Esophagus muscularis mucosa (tissue), 4 donors: ENCODE measurements around the gene SELENOM. TPM values are rescaled to one million over a fixed set of nuclear protein-coding genes. Genes with fewer than 3 reads are reported as not detected.

Experiments
- DNase-seq: peaks from one replicate; pipeline ENCODE4 v3.0.0-alpha.2; 2017; ENCODE audit errors: extremely low spot score
- H3K27ac ChIP-seq, 4 donors: fragments of 200-600 bp; sonication (generic); replicated peaks in 1 of 4; 1 replicate in 3 of 4; 2 replicates in 1 of 4; pipeline ENCODE4 v1.5.1; 2016 to 2019; ENCODE audit warnings: mild to moderate bottlenecking in 1 of 4
- H3K27me3 ChIP-seq, 4 donors: fragments of 200-600 bp; sonication (generic); one replicate each; pipeline versions ENCODE4 v1.5.1 to v1.6.0; 2016 to 2019
- H3K36me3 ChIP-seq, 4 donors: fragments of 200-600 bp; sonication (generic); one replicate each; pipeline ENCODE4 v1.5.1; 2016 to 2019
- H3K4me1 ChIP-seq, 4 donors: fragments of 200-600 bp; sonication (generic); one replicate each; pipeline ENCODE4 v1.5.1; 2016 to 2019
- H3K4me3 ChIP-seq, 4 donors: fragments of 200-600 bp; sonication (generic); 1 replicate in 2 of 4; 2 replicates in 2 of 4; pipeline ENCODE4 v1.5.1; 2016 to 2019; ENCODE audit warnings: mild to moderate bottlenecking in 4 of 4, moderate library complexity in 1 of 4
- H3K9me3 ChIP-seq, 4 donors: fragments of 200-600 bp; sonication (generic); 1 replicate in 3 of 4; 2 replicates in 1 of 4; pipeline ENCODE4 v1.5.1; 2016 to 2019
- EP300 ChIP-seq: sonication (generic); formaldehyde crosslinking; IDR thresholded peaks from one replicate; pipeline ENCODE4 v1.6.1; 2017; ENCODE audit warnings: antibody characterized with exemption
- POLR2A ChIP-seq: fragments of 450-650 bp; IDR thresholded peaks from one replicate; pipeline ENCODE4 v1.6.1; 2017; ENCODE audit warnings: antibody characterized with exemption, moderate library complexity, mild to moderate bottlenecking, low read depth
- POLR2AphosphoS5 ChIP-seq, 2 donors: sonication (generic); formaldehyde crosslinking; IDR thresholded peaks; one replicate each; pipeline ENCODE4 v1.6.1; 2017; ENCODE audit warnings: antibody characterized with exemption in 2 of 2
- WGBS: methylation state at CpG from one replicate; pipeline ENCODE4 v1.1.5; 2018; 5-methylcytosine and 5-hydroxymethylcytosine counted together
- intact Hi-C: fragments of 100-400 bp; cut with DNase I; formaldehyde crosslinking; loops from one replicate; pipeline ENCODE4 v1.15.1; 2023
- total RNA-seq, 4 donors: library from RNA; depleted of rRNA; stranded (reverse); fragments of >200 nt; gene quantifications; one replicate each; pipeline versions ENCODE4 v1.1.0 to v1.2.1, GENCODE V29; 2016
- TF ChIP-seq, protein P1 (sequence below), 3 experiments: fragments of 200-600 bp in 2 of 3; fragments of 450-650 bp in 1 of 3; sonication (generic) in 2 of 3; IDR thresholded peaks; one replicate each; pipeline ENCODE4 v1.5.1; 2017 to 2019; ENCODE audit warnings: antibody characterized with exemption in 3 of 3, mild to moderate bottlenecking in 2 of 3, moderate library complexity in 1 of 3

Gene SELENOM
- total RNA-seq, 4 donors from 2014 or later, result 1,118 to 1,733 (median 1,416) TPM

DNA sequence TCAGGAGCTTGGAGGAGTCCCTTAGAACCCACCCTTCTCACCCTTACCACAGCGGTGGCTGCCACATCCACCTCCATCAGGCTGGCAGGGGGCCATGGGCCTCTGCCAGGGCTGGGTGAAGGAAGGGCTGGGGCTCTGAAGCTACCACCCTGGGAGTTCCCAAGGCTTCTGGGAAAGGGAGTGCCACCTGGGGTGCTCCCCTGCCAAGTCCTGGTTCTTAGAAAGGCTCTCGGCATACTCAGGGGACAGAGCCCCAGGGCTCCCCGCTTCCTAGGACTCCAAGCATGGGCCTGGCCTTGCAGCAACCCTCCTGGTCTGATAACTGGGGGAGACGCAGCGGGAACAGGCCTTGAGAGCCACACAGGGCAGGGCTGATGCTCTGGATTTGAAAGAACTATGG lies 33.4 kb upstream of the SELENOM start:
- DNase-seq, result no peak
- intact Hi-C loops, result loop anchor here (10.0 kb wide), 1 partner anchor 376 kb away; no protein-coding TSS in a partner anchor

DNA sequence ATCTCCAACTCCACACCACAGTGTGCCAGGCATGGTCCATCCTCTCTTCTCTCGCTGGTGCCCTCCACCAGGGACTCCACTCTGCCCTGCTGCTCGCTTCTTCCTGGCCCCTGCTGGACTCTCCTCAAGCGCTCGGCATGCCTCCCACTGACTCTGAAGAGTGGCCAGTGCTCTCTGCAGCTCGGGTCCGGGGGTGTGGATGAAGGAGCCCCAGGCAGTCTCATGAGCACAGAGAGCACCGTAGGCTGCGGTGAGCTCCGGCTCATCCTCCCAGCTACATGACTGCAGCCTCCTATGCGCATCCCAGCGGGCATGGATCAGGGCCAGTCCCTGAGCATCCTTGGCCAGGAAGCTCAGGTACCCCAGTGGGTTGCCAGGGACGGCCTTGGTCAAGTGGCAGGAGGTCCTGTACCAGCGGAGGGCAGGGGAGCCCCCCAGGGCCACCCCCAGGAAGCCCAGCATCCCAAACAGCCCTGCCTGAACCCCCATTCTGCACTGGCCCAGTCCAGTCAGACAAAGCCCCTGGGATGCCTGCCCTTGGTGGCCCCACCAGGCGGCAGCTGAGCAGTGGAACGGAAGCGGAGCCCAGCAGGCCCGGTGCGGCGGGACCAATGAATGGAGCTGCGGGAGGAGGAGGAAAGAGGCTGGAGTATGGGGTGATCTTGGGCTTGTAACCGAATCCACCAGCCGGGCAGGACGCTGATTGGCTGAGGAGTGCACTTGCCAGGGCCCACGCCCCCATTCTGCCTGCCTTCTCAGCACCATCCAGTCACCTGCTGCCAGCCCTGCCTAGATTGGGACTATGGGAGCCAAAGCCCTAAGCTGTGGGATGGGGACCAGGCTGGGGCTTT lies 32.7 kb upstream of the SELENOM start, which contains the start of gene PLA2G3:
TSS of gene PLA2G3 (minus strand) at position 643 of the 851 bp plus-strand sequence. CDS start at position 489, 154 bp downstream.
- no peaks in the 10 kb centered on the region for H3K9me3 ChIP-seq
- H3K4me1 ChIP-seq, result no peaks in the 10 kb centered on the region
- WGBS, result 42% methylated on average over 24 of the region's 24 CpGs
- peaks cover 0 to 23% (median 0%) of the 10 kb centered on the region in 4 donors for H3K27me3 ChIP-seq
- H3K36me3 ChIP-seq, result no peaks in the 10 kb centered on the region
- H3K4me3 ChIP-seq, result no peak within 1 kb of the TSS
- no peak for DNase-seq
- TF ChIP-seq EP300, result no peak
- TF ChIP-seq POLR2A, result no peak
- TF ChIP-seq POLR2AphosphoS5 (IDR thresholded peaks at IDR 0.05), result no peak
- TF ChIP-seq, protein P1, sequence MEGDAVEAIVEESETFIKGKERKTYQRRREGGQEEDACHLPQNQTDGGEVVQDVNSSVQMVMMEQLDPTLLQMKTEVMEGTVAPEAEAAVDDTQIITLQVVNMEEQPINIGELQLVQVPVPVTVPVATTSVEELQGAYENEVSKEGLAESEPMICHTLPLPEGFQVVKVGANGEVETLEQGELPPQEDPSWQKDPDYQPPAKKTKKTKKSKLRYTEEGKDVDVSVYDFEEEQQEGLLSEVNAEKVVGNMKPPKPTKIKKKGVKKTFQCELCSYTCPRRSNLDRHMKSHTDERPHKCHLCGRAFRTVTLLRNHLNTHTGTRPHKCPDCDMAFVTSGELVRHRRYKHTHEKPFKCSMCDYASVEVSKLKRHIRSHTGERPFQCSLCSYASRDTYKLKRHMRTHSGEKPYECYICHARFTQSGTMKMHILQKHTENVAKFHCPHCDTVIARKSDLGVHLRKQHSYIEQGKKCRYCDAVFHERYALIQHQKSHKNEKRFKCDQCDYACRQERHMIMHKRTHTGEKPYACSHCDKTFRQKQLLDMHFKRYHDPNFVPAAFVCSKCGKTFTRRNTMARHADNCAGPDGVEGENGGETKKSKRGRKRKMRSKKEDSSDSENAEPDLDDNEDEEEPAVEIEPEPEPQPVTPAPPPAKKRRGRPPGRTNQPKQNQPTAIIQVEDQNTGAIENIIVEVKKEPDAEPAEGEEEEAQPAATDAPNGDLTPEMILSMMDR (IDR thresholded peaks at IDR 0.05), result no peak
- intact Hi-C loops, result loop anchor here (10.0 kb wide), 1 partner anchor 375 kb away; no protein-coding TSS in a partner anchor
- no peak within 1 kb of the TSS for H3K27ac ChIP-seq

More for the DNA sequence above, 33.4 kb upstream of the SELENOM start:
- Histone ChIP-seq H3K4me3 (no peak overlapping the region), H3K9me3 (no peaks in the 10 kb centered on the region), H3K27ac (no peak overlapping the region), H3K4me1 (no peaks in the 10 kb centered on the region), H3K36me3 (no peaks in the 10 kb centered on the region), H3K27me3 (peaks cover 0 to 23% (median 0%) of the 10 kb centered on the region in 4 donors)
- no peak for TF ChIP-seq EP300
- TF ChIP-seq, protein P1 (IDR thresholded peaks at IDR 0.05), result no peak
- no peak for TF ChIP-seq POLR2AphosphoS5 (IDR thresholded peaks at IDR 0.05)
- no peak for TF ChIP-seq POLR2A
- WGBS, result 79% methylated on average over 5 of the region's 5 CpGs

DNA sequence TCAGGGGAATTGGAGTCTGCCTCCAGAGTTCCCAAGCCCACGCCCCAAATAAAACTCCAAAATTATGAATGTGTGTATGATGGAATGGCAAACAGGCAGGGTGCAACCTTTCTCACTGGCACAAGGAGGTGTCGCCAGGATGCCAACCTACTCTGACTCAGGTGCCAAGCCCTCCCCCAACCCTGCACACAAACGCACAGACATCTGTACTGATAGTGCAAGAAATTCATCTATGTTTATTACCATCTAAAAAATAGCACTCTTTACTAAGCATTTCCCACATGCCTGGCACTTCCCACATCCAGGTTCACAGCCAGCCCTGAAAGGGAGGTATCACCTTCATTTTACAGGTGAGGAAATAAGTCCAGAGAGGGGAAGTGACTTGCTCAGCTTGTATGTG lies 31.7 kb upstream of the SELENOM start:
- 87% methylated on average over 3 of the region's 3 CpGs for WGBS
- Histone ChIP-seq H3K27me3 (peaks cover 0 to 23% (median 0%) of the 10 kb centered on the region in 4 donors), H3K4me1 (no peaks in the 10 kb centered on the region), H3K36me3 (peaks cover 0 to 2% (median 0%) of the 10 kb centered on the region in 4 donors), H3K4me3 (no peak overlapping the region), H3K9me3 (no peaks in the 10 kb centered on the region), H3K27ac (no peak overlapping the region)
- TF ChIP-seq POLR2AphosphoS5 (IDR thresholded peaks at IDR 0.05), result no peak
- TF ChIP-seq EP300, result no peak
- no peak for TF ChIP-seq POLR2A
- TF ChIP-seq, protein P1 (IDR thresholded peaks at IDR 0.05), result no peak
- no peak for DNase-seq
- intact Hi-C loops, result no loop called here

DNA sequence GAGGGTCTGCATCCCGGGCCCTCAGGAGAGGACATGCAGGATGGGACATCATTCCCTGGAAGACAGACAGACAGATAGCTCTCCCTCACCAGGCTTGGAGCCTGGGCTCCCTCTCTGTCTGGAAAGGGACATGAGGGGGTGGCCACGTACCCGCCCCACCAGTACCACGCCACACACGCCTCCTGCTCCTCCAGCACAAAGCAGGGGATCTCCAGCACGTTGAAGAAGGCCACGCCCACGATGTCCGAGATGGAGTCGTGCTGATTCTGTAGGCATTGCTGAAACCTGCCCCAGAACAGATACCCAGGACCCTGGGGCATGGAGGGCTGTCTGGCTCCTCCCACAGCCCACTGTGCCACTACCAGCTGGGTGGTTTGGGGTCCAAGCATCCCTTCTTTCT lies 30.8 kb upstream of the SELENOM start:
- TF ChIP-seq POLR2AphosphoS5 (IDR thresholded peaks at IDR 0.05) (no peak), POLR2A (no peak), EP300 (no peak)
- TF ChIP-seq, protein P1 (IDR thresholded peaks at IDR 0.05), result no peak
- intact Hi-C loops, result no loop called here
- peaks cover 0 to 23% (median 0%) of the 10 kb centered on the region in 4 donors for H3K27me3 ChIP-seq
- no peak for DNase-seq
- no peaks in the 10 kb centered on the region for H3K9me3 ChIP-seq
- H3K36me3 ChIP-seq, result peaks cover 0 to 10% (median 3%) of the 10 kb centered on the region in 4 donors
- no peaks in the 10 kb centered on the region for H3K4me1 ChIP-seq
- 72% methylated on average over 6 of the region's 10 CpGs for WGBS
- no peak overlapping the region for H3K27ac ChIP-seq
- H3K4me3 ChIP-seq, result no peak overlapping the region
